Stimulated activated CD4-positive, alpha-beta T cell treated with anti-CD3 and anti-CD28 coated beads, Interleukin-12 subunit alpha, Interleukin-12 subunit beta, amount 100 ng/mL, for 24 hours (primary cell): ENCODE measurements around the gene MTHFD1L.

Experiments used
- DNase-seq, 2 experiments: peaks; one replicate each; pipeline ENCODE4 v3.0.0-alpha.2; 2020; ENCODE audit warnings: low read depth in 2 of 2

MTHFD1L gene

GRCh38 chr6:150932996-150933395 lies 67.5 kb downstream of the MTHFD1L start:
- DNase-seq = no peak

DNA sequence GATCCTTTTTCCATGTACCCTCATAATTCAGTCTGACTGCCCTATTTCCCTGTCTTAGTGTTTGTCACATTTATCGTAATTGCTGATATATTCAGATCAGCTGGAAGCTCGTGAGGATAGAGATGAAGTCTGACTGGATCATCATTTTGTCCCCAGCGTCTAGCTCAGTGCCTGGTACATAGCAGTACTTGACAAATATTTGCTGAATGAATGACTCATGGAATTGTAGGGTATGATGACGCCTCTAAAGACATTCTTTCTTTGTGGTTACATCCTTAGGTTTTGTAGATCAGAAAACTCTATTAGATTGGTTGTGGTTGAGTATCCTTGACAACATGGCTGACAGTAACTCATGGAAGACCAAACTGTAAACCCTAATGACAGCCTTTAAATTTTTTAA lies 68.9 kb downstream of the MTHFD1L start:
- no peak for DNase-seq

DNA sequence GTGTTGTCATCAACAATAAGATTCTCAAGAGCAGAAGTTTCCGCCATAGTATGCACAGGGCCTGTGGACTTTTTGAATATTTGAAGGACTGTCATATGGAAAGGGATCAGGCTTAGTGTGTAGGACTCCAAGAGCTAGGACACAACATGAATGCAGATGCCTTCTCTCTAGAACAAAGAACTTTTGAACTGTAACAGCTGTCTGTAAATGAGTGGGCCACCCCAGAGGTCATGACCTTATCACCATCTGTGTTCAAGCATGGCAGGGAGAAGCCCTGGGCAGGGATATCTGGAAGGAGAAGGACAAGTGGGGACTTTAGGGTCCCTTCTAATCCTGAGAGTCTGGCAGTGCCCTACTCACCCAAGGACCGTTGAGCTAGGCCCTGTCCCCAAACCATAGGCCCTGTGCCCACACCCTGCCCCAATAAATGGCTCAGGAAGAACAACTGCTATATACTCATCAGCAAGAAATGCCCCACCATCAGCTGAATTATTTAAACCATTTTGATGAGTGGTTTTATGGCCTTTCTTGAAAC lies 70.6 kb downstream of the MTHFD1L start:
- no peak for DNase-seq

GRCh38 chr6:150937132-150937906 lies 71.8 kb downstream of the MTHFD1L start:
- DNase-seq = no peak

GRCh38 chr6:150939399-150939798 lies 73.9 kb downstream of the MTHFD1L start:
- no peak for DNase-seq

DNA sequence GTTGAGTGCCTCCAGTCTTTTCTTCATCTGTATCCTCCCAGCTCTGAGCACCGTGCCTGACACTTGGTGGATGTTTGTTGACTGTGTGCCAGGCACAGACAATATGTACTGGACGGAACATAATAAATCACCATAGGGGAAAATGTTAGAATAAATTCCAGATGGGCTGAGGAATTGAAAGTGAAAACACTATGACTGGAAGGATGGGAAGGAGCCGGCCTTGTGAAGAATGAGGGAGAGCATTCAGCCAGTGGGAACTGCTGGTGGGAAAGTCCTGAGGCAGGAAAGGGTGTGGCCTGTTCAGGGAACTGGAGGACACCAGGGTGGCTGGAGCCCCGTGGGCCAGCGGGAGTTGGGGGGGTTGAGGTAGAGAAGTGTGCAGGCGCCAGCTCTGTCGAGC lies 75.4 kb downstream of the MTHFD1L start:
- DNase-seq = no peak

GRCh38 chr6:150949526-150949925 lies 84.0 kb downstream of the MTHFD1L start:
- no peak for DNase-seq

DNA sequence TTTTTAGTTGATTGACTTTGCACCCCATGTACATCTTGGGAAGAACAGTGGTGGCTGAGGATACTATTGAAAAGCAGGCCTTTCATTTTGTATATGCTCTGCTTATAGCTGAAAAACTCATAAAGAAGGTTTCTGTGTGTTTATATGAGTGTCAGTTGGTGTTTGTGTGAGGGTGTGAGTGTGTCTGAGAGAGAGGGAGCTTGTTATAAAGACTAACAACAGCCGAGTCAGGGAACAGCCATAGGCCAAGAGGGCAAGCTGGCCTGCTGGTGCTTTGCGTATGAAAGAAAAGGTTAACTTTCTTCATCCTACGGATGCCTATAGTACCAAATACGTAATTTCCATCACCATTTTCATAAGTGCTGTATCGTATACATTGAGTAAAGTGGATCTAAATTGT lies 88.3 kb downstream of the MTHFD1L start:
- no peak for DNase-seq

DNA sequence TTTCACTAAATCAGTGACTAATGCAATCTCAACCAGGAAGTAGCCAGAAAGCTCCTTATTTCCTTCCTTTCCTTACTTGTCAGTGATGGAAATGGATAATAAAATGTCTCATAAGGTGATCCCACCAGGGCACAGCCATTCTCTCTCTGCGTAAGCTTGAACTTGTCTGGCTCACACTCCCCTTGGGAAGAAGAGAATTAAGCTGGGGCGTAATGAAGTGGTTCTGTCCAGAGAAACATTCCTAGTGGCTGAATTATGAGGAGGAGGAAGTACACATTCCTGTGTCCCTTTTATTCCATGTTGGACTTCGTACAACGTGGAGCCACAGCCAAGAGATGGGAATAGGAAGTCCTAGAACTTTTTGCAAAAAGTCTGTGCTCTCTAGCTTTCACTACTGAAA lies 93.7 kb downstream of the MTHFD1L start:
- no peak for DNase-seq

GRCh38 chr6:150962436-150962835 lies 96.9 kb downstream of the MTHFD1L start:
- DNase-seq = no peak

DNA sequence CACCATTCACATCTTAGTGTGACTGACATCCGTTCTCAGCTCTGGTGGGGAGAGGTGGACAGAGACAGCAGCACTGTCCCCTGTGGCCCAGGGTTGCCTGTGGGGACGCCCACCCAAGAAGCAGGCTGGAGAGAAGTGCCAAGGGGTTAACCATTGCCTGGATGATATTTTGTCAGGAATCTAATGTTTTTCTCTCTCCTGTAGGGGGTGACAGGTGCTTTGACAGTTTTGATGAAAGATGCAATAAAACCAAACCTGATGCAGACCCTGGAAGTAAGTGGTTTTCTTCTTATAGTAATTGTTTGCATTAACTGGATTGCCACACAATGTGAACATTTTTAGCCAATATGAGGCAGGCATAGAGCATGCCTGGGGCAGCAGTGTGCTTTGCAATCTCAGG lies 99.3 kb downstream of the MTHFD1L start:
- DNase-seq = no peak

GRCh38 chr6:150966786-150967185 lies 101.3 kb downstream of the MTHFD1L start:
- DNase-seq = no peak

GRCh38 chr6:150967381-150967780 lies 101.9 kb downstream of the MTHFD1L start:
- no peak for DNase-seq

DNA sequence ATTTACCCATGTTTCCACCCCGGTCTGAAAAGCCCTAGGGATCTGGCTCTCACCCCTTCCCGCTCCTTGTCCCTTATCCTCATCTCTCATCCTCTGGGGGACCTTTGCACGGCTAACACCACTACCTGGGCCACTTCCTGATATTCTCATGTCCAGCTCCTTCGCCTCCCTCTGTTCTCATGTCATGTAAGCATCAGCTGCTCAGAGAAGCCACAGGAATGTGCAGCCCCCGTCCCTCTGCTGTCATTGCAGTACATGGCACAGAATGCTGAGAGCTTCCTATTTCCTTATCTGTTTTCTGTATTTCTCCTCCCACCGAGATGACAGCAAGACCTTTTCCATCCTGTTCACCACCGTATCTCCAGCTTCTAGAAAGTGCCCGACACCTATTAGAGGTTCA lies 102.4 kb downstream of the MTHFD1L start:
- no peak for DNase-seq

- no peak for DNase-seq
These were observed 104.4 kb downstream of the MTHFD1L start for GRCh38 chr6:150969901-150970300.

- no peak for DNase-seq
These were observed 105.7 kb downstream of the MTHFD1L start for GRCh38 chr6:150971219-150971618.

DNA sequence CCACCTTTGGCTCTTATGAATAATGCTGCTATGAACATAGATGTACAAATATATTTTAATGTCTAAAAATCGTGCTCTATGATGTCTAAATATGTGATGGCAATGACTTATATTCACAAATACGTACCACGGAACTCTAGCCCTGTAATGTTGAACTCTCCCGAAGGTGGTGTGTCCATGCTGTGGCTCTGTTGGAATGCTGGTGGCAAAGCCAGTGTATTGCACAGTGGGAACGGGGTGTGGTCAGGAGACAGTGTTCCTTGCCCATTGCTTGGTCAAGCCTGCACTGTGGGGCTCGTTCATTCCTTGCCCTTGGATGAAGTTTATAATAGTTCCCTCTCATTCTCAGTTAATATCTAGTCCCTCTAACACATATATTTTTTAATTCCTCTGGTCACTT lies 109.6 kb downstream of the MTHFD1L start:
- no peak for DNase-seq

DNA sequence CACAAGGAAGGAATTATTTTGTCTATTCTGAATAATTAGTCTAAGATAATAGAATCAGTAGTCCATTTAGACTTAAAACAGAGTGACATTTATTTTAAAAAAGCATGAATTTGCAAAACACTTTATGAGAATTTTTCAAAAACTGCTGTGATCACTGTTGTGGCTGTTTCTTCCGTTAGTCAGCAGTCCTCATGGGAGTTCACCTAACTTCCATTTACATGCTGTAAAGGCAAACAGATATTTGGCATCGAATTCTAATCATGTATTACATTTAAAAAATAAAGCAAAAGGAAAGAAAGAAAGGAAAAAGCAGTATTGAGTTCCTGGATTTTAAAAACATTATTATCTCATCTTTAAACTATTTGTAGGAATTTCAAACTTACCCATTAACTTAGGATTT lies 111.8 kb downstream of the MTHFD1L start:
- DNase-seq = no peak

- DNase-seq = no peak
These were observed 113.1 kb downstream of the MTHFD1L start for GRCh38 chr6:150978624-150979023.

- no peak for DNase-seq
These were observed 114.4 kb downstream of the MTHFD1L start for GRCh38 chr6:150979826-150980350.

- DNase-seq = no peak
These were observed 115.6 kb downstream of the MTHFD1L start for GRCh38 chr6:150981095-150981494.

GRCh38 chr6:150981669-150982068 lies 116.2 kb downstream of the MTHFD1L start:
- no peak for DNase-seq

DNA sequence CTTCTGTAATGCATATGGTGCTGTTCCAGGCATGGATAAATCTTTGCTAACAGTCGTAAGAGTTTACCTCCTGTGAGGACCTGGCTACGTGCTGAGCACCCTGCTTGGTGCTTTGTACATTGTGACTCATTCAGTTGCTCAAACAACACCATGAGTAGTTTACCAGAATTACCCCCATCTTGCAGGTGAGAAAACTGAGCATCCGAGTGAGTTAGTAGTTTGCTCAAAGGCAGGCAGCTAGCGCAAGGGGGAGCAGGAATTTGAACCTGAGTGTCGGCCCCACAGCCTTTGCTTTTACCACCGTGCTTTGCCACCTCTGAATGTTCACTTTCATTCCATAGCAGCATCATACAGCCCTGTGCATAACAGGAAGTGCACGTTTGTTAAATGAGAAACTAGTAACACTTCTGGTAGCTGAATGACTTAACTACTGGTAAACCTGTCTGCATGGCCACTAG lies 121.9 kb downstream of the MTHFD1L start:
- peak in 1 of 2 experiments; percentile 5 for DNase-seq
